GM19328 (cell line): ENCODE results near the gene MEIOB.
"Not testable (repeated sequence)": the region's sequence is repeated elsewhere in the genome, so short reads cannot be mapped to it uniquely, and the experiment has no call there.

Experiments
- ATAC-seq: cut with Tn5 transposase; IDR thresholded peaks from one replicate; pipeline ENCODE4 v1.9.1; 2021; ENCODE audit warnings: mild to moderate bottlenecking, moderate library complexity; ENCODE audit not compliant: unreplicated experiment

The MEIOB gene

GRCh38 chr16:1879477-1879876 is 7.5 kb upstream of the MEIOB start:
- ATAC-seq, result no peak

- no peak for ATAC-seq
Observed at GRCh38 chr16:1878256-1878655, 6.3 kb upstream of the MEIOB start.

GRCh38 chr16:1877804-1878203 is 5.8 kb upstream of the MEIOB start:
- no peak for ATAC-seq

- no peak for ATAC-seq
Observed at GRCh38 chr16:1877089-1877488, 5.1 kb upstream of the MEIOB start.

- no peak for ATAC-seq
Observed at GRCh38 chr16:1876468-1876867, 4.5 kb upstream of the MEIOB start.

- not testable (repeated sequence) for ATAC-seq
Observed at GRCh38 chr16:1876066-1876465, 4.1 kb upstream of the MEIOB start.

- no peak for ATAC-seq
Observed at GRCh38 chr16:1874854-1875253, 2.9 kb upstream of the MEIOB start.

- no peak for ATAC-seq
Observed at GRCh38 chr16:1870365-1871082, 1.4 kb downstream of the MEIOB start.

- no peak for ATAC-seq
Observed at GRCh38 chr16:1865902-1866690, 5.9 kb downstream of the MEIOB start.

GRCh38 chr16:1863681-1864460 is 8.1 kb downstream of the MEIOB start:
- ATAC-seq, result no peak

- ATAC-seq, result no peak
Observed at GRCh38 chr16:1862394-1862793, 9.6 kb downstream of the MEIOB start.

GRCh38 chr16:1861730-1862129 is 10.2 kb downstream of the MEIOB start:
- ATAC-seq, result no peak

GRCh38 chr16:1859650-1860049 is 12.3 kb downstream of the MEIOB start:
- ATAC-seq, result no peak

GRCh38 chr16:1858189-1858865 is 13.6 kb downstream of the MEIOB start:
- no peak for ATAC-seq

GRCh38 chr16:1857433-1858097 is 14.4 kb downstream of the MEIOB start:
- ATAC-seq, result no peak

- no peak for ATAC-seq
Observed at GRCh38 chr16:1851793-1852192, 20.2 kb downstream of the MEIOB start.

GRCh38 chr16:1850981-1851380 is 21.0 kb downstream of the MEIOB start:
- no peak for ATAC-seq

GRCh38 chr16:1846416-1846815 is 25.5 kb downstream of the MEIOB start:
- ATAC-seq, result no peak

GRCh38 chr16:1845985-1846384 is 26.0 kb downstream of the MEIOB start:
- ATAC-seq, result no peak

GRCh38 chr16:1839554-1839953 is 32.4 kb downstream of the MEIOB start:
- ATAC-seq, result no peak

- ATAC-seq, result no peak
Observed at GRCh38 chr16:1834096-1834495, 37.9 kb downstream of the MEIOB start.
